ENCODE results near the gene FAM20B. TPM values are rescaled to one million over a fixed set of nuclear protein-coding genes. Genes with fewer than 3 reads are reported as not detected.
A peak's percentile ranks its signal among the peaks of the same experiment; 100 is the strongest.

FAM20B gene
- total and polyA plus RNA-seq, 7 donors, result 22.5 to 55.2 (median 48.3) TPM

DNA sequence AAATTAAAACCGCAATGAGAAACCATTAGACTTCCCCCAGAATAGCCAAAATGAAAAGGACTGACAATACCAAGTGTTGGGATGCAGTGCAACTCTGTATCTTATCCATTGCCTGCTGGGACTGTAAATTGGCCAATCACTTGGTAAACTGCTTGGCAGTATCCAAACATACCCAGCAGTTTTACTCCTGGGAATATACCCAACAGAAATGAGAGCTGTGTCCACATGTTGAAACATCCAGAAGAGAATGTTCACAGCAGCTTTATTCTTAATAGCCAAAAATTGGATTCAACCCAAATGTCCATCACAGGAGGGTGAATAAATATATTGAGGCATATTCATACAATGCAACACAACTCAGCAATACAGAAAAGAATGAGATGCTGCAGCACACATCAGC lies 13.7 kb upstream of the FAM20B start:
- Histone ChIP-seq H3K4me1 (peaks cover 16% of the 10 kb centered on the region), H3K4me3 (no peak overlapping the region), H3K36me3 (ENCODE audit: insufficient read depth in 1 of 2, low read depth in 1 of 2) (no peaks in the 10 kb centered on the region), H3K27me3 (ENCODE audit: insufficient read depth in 3 of 3, low read length in 2 of 3) (no peaks in the 10 kb centered on the region), H3K27ac (no peak overlapping the region), H3K9me3 (no peaks in the 10 kb centered on the region)
- DNase-seq (no peak), ATAC-seq (peak in 2 of 4 donors; percentile 81 to 89)
- WGBS, 3 donors, result 48 to 69% (median 55%) methylated on average over 1 of the region's 1 CpG
- TF ChIP-seq, protein P1, sequence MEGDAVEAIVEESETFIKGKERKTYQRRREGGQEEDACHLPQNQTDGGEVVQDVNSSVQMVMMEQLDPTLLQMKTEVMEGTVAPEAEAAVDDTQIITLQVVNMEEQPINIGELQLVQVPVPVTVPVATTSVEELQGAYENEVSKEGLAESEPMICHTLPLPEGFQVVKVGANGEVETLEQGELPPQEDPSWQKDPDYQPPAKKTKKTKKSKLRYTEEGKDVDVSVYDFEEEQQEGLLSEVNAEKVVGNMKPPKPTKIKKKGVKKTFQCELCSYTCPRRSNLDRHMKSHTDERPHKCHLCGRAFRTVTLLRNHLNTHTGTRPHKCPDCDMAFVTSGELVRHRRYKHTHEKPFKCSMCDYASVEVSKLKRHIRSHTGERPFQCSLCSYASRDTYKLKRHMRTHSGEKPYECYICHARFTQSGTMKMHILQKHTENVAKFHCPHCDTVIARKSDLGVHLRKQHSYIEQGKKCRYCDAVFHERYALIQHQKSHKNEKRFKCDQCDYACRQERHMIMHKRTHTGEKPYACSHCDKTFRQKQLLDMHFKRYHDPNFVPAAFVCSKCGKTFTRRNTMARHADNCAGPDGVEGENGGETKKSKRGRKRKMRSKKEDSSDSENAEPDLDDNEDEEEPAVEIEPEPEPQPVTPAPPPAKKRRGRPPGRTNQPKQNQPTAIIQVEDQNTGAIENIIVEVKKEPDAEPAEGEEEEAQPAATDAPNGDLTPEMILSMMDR (IDR thresholded peaks at IDR 0.05), result no peak
- intact Hi-C loops (cut with DNase I), result no loop called here

DNA sequence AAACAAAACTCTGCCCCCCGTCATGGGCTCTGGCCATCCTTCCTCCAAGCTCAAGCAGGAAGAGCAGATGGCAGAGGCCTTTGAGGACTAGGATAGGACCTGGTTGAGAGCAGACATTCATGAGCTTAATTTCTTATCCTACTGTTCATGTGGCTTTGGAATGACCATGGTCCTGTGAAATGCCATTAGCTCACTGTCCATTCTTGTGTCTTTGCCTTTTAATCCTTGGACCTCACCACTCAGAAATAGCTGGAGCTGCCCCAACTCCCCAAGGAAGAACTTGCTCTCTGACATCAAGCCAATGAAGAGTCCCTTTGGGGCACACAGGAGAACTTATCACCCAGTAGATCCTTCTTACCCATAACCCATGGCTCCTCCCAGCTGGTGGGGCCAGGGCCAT lies 11.6 kb upstream of the FAM20B start:
- Histone ChIP-seq H3K27me3 (ENCODE audit: insufficient read depth in 3 of 3, low read length in 2 of 3) (no peaks in the 10 kb centered on the region), H3K4me3 (no peak overlapping the region), H3K4me1 (peaks cover 17% of the 10 kb centered on the region), H3K9me3 (no peaks in the 10 kb centered on the region), H3K36me3 (ENCODE audit: insufficient read depth in 1 of 2, low read depth in 1 of 2) (no peaks in the 10 kb centered on the region), H3K27ac (no peak overlapping the region)
- WGBS, 3 donors, result 88 to 100% (median 95%) methylated on average over 1 of the region's 1 CpG
- intact Hi-C loops (cut with DNase I), result no loop called here
- TF ChIP-seq, protein P1 (IDR thresholded peaks at IDR 0.05), result no peak
- no peak for ATAC-seq
- DNase-seq, result no peak

DNA sequence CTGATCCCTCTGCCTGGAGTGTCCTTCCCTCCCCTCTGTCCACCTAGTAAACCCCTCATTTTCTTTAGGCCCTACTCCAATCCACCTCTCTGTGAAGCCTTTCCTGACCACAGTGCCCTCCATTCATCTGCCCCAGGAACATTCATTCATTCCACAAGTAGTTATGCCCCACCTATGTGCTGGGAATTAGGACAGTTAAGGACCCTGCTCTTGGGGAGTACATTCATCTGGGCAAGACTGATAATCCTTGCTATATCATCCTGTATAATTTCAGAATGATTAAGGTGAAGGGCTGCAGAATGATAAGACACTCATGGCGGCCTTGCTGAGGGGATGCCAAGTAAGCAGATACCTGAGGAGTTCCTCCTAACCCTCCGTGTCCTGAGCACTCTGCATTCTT lies 10.3 kb upstream of the FAM20B start:
- TF ChIP-seq, protein P1 (IDR thresholded peaks at IDR 0.05), result no peak
- Histone ChIP-seq H3K36me3 (ENCODE audit: insufficient read depth in 1 of 2, low read depth in 1 of 2) (no peaks in the 10 kb centered on the region), H3K27me3 (ENCODE audit: insufficient read depth in 3 of 3, low read length in 2 of 3) (no peaks in the 10 kb centered on the region), H3K4me3 (no peak overlapping the region), H3K9me3 (no peaks in the 10 kb centered on the region), H3K27ac (no peak overlapping the region), H3K4me1 (peaks cover 15% of the 10 kb centered on the region)
- DNase-seq, result no peak
- no peak for ATAC-seq
- intact Hi-C loops (cut with DNase I), result loop anchor here in 1 of 2 donors (5.0 kb wide), 1 partner anchor 483 kb away; no protein-coding TSS in a partner anchor
- WGBS, 3 donors, result 91 to 100% (median 96%) methylated on average over 2 of the region's 2 CpGs

DNA sequence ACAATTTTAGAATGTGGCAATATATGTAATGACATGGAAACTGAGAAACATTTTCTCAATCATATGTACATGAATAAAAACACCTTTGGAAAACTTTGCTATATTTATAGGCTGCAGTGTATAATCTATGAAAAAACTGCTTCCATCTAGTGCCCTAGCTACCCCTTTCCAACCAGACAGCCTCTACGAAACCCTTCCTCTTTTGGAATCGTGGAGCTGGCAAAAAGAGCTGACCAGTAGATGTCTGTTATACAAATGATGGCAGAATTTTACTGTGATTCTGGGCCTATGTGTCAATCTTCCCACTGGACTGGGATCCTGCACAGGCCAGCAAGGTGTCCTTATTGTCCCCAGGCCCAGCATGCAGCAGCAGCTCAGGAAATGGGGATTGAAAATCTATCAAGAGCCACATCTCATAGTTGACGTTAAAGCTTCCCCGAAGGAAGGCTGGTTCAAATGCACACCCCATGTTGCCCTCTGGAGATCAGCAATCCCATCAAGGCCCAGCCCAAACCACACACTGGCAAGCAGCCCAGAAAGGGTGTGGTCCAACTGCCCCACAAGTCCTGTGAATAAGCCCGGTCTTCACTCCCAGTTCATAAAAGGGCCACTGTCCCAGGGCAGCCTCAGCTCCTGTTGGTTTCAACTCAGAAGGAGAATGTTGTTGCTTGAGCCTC lies 8.8 kb upstream of the FAM20B start:
- intact Hi-C loops (cut with DNase I), result loop anchor here in 1 of 2 donors (5.0 kb wide), 1 partner anchor 485 kb away; no protein-coding TSS in a partner anchor
- TF ChIP-seq, protein P1 (IDR thresholded peaks at IDR 0.05), result no peak

More for the DNA sequence above, 8.8 kb upstream of the FAM20B start:
- H3K4me3 ChIP-seq, result no peak overlapping the region
- no peaks in the 10 kb centered on the region for H3K36me3 ChIP-seq (ENCODE audit: insufficient read depth in 1 of 2, low read depth in 1 of 2)
- ATAC-seq, result peak; percentile 77 to 91 (median 90)
- peak; percentile 84 to 89 for DNase-seq
- H3K9me3 ChIP-seq, result no peaks in the 10 kb centered on the region
- H3K4me1 ChIP-seq, result peaks cover 15% of the 10 kb centered on the region
- WGBS, 3 donors, result 28 to 39% (median 31%) methylated on average over 5 of the region's 5 CpGs
- H3K27ac ChIP-seq, result peak overlapping the region; percentile 39
- H3K27me3 ChIP-seq (ENCODE audit: insufficient read depth in 3 of 3, low read length in 2 of 3), result no peaks in the 10 kb centered on the region
